ENCODE data around the gene FRS2.

FRS2 gene

GRCh38 chr12:69502345-69503081 is 32.3 kb downstream of the FRS2 start:
- DNase-seq, result no peak

GRCh38 chr12:69508091-69508490 is 37.9 kb downstream of the FRS2 start:
- DNase-seq, result no peak

- no peak for DNase-seq
Observed at GRCh38 chr12:69508621-69509020, 38.4 kb downstream of the FRS2 start.

- no peak for DNase-seq
Observed at GRCh38 chr12:69509308-69509736, 39.1 kb downstream of the FRS2 start.

- no peak for DNase-seq
Observed at GRCh38 chr12:69509904-69510827, 40.0 kb downstream of the FRS2 start.

- DNase-seq, result no peak
Observed at GRCh38 chr12:69511016-69511415, 40.8 kb downstream of the FRS2 start.

GRCh38 chr12:69511469-69512267 is 41.5 kb downstream of the FRS2 start:
- no peak for DNase-seq

DNA sequence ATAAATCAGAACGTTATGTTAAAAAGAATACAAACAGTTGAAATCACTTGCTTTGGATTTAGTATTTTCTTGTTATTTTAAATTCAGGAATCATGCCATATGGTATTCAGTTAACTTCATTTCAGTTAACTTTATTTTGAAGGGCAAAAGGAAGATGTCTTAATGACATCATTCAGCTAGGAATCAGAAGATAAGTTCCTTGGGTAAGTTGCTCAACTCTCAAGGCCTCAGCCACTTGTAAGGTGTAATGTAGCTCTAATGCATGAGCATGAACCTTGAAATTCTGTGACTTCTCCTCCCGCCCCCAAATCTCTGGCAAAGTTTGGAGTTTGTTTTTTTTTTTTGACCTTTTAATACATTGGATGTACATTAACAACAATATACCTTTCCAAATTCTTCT is 42.6 kb downstream of the FRS2 start:
- DNase-seq, result no peak

DNA sequence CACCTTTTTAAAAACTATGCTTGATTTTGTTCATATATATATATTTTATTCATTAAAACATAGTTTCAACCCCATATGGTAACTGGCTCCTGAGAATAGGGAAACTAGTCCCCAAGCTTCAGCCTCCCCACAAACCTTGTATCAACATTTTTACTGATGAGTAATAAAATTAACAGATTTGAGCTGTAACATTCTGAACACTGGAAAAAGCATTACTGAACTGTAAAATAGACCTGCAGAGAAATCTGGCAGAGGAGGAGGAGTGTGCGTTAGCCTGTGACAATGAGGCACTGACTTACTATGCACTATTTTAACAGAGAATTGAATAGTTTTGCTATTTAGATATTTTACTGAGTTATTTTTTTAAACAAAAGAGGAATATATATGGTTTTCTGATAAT is 43.1 kb downstream of the FRS2 start:
- no peak for DNase-seq

DNA sequence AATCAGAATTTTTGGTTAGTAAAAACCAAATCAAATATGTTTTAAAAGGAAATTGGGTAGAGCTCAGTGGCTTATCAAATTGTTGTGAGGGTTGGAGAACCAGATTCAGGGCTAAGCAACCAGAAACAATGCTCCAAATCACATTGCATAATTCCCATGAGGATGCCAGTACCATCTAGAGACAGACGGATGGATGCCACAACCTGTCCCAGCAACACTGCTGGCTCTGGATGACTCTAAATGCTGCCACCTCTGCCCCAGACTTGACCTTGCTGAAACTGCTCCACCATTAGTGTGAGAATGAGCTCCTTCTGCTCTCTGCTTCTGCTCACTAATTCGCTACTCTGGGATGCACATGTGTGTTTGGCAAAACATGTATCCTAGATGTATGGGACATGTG is 43.9 kb downstream of the FRS2 start:
- DNase-seq, result no peak

GRCh38 chr12:69514845-69515244 is 44.7 kb downstream of the FRS2 start:
- DNase-seq, result no peak

- no peak for DNase-seq
Observed at GRCh38 chr12:69515394-69515930, 45.3 kb downstream of the FRS2 start.

- DNase-seq, result no peak
Observed at GRCh38 chr12:69516950-69517349, 46.8 kb downstream of the FRS2 start.

DNA sequence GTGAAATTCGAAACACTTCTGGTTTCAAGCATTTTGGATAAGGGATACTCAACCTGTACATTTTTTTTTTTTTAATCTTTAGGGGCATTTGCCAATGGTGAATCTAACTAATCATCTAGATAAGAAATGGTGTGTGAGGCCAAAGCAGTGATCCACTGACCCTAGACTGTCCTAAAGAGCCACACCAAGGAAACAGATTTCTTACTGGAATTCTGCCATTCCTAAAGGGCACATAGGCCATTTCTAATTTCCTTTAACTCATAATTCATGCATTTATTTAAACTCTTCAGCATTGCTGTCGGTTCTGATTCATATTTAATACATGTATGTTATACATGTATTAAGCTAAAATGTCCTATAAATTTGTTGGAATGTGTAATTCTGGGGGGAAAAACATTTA is 47.2 kb downstream of the FRS2 start:
- DNase-seq, result no peak

DNA sequence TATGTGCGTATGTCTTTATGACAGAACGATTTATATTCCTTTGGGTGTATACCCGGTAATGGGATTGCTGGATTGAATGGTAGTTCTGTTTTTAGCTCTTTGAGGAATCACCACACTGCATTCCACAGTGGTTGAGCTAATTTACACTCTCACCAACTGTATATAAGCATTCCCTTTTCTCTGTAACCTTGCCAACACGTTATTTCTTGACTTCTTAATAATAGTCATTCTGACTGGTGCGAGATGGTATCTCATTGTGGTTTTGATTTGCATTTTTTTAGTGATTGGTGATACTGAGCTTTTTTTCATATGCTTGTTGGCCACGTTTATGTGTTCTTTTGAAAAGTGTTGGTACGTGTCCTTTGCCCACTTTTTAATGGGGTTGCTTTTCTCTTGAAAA is 49.7 kb downstream of the FRS2 start:
- DNase-seq, result no peak

- no peak for DNase-seq
Observed at GRCh38 chr12:69523433-69524330, 53.5 kb downstream of the FRS2 start.

- DNase-seq, result no peak
Observed at GRCh38 chr12:69524331-69524630, 54.1 kb downstream of the FRS2 start.

DNA sequence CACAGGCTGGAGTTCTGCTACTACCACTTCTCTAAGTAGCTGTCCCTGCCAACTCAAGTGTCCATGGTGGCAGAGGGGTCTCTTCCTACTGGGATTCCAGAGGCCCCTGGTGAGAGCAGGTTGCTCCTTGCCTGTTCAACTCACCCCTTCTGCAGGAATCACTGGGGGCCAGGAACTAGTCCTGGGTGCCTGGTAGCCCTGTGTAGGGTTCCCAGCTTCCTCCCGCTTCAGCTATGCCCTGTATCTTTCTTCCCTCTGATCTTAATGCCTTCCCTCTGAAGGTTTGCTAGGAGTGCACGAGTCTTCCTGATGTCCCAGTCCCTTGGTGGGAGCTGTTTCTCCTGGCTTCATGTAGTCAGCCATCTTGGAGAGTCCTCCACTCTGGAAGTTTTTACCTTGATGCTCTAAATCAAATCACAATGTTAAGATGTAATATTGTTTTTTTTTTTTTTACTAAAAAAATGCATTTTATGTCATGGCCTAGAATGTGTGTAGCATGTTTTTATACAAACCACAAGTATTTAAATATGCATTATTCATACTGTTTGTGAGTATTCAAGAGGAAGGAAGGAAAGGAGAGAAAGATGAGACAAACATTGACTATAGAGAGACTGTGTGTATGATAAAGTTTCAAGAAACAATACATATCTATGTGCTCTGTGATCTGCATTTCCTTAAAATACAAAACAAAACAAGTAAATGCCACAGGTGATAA is 54.7 kb downstream of the FRS2 start:
- DNase-seq, result no peak

DNA sequence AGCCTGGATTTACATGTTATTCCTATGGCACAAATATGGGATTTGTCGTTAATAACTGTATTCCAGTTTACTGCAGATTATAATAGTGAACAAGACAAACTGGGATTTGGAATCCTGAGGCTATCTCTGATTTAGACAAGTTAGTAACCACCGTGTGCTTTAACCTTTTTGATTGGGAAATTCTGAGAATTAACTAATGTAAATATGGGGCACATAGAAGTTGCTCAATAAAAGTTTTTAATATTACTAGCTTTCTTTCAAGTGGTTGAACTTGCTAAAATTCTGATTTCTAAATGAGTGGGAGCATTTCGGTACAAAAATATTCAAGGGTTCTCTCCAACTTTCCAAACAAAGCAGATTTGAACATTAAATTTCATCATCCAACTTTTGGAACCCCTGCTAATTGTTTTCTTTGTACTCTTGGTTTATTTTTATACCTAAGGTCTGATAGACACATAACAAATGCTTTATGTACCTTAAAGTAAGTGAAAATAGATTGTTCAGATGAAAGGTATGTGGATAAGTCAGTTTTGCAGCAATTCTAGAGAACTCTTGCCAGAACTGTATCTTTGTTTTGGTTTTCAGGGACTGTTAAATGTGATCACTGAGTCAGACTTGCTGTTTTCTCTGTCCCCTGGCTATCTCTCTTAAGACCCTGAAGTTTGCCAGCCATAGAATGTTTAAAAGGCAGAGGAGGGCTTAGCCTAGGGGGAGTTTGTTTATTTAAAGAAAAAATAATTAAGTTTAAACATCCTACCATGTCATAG is 57.5 kb downstream of the FRS2 start:
- no peak for DNase-seq

DNA sequence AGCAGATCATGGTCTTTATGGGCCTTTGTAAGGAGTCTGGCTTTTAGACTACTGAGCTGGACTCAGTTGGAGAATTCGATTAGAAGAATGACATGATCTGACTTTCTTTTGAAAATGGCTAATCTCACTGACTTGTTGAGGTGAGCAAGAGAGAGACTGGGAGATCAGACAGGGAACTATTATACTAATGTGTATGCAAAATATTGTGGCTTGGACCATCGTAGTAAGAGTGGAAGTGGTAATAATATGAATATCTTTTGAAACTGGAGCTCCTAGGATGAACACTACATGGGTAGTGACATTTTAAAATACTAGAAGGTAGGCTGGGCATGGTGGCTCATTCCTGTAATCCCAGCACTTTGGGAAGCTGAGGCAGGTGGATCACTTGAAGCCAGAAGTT is 58.8 kb downstream of the FRS2 start:
- DNase-seq, result no peak

DNA sequence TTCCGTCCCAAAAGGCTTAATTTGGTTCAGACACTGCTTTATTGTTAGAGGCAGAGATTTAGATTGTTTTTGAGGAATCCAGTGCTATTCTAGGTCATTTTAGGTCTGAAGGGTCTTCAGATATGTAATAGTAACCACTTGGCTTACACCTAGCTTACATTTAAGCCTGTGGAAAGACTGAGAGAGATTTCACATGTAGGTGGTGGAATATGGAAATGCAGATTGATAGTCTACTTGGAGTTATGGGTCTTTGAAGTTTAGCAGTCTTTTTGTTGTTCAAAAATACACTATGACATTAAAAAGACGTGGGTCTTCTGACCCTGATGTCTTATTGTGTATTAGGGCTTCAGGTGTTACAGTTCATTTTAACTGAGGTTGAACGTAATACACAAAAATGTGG is 63.7 kb downstream of the FRS2 start:
- no peak for DNase-seq
